ENCODE measurements around the gene ZNF678. TPM values are rescaled to one million over a fixed set of nuclear protein-coding genes. Genes with fewer than 3 reads are reported as not detected.
"Not testable (repeated sequence)": the region's sequence is repeated elsewhere in the genome, so short reads cannot be mapped to it uniquely, and the experiment has no call there.

Gene ZNF678
- total and polyA plus RNA-seq, 2 donors from 2014 or later = 1.3 to 10.0 TPM

DNA sequence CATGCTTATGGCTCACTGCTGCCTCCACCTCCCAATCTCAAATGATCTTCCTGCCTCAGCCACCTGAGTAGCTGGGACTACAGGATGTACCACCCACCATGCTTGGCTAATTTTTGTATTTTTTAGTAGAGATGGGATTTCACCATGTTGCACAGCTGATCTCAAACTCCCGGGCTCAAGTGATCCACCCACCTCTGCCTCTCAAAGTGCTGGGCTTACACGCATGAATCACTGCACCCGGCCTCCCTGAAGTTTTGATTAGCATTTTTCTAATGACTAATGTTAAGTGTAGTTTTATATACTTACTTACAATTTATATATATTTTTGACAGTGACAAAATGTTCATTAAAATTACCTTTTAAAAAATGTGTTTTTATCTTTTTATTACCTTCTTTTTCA lies 41.1 kb downstream of the ZNF678 start:
- no peak overlapping the region for H3K27ac ChIP-seq (ENCODE audit: low read depth in 2 of 2, low read length in 2 of 2)
- intact Hi-C loops (cut with DNase I) = no loop called here
- H3K4me1 ChIP-seq (ENCODE audit: control insufficient read depth in 2 of 3, insufficient read depth in 2 of 3, low read depth in 1 of 3, low read length in 3 of 3) = no peaks in the 10 kb centered on the region
- H3K36me3 ChIP-seq (ENCODE audit: control insufficient read depth in 2 of 3, insufficient read depth in 3 of 3, low read length in 3 of 3) = no peaks in the 10 kb centered on the region
- no peak overlapping the region for H3K9ac ChIP-seq (ENCODE audit: low read length in 3 of 3)
- DNase-seq (no peak), FAIRE-seq (no peak)
- no peak overlapping the region for H3K4me3 ChIP-seq (ENCODE audit: low read length in 3 of 3)
- H3K27me3 ChIP-seq (ENCODE audit: control insufficient read depth, insufficient read depth, low read length) = no peaks in the 10 kb centered on the region
- TF ChIP-seq, protein P1, sequence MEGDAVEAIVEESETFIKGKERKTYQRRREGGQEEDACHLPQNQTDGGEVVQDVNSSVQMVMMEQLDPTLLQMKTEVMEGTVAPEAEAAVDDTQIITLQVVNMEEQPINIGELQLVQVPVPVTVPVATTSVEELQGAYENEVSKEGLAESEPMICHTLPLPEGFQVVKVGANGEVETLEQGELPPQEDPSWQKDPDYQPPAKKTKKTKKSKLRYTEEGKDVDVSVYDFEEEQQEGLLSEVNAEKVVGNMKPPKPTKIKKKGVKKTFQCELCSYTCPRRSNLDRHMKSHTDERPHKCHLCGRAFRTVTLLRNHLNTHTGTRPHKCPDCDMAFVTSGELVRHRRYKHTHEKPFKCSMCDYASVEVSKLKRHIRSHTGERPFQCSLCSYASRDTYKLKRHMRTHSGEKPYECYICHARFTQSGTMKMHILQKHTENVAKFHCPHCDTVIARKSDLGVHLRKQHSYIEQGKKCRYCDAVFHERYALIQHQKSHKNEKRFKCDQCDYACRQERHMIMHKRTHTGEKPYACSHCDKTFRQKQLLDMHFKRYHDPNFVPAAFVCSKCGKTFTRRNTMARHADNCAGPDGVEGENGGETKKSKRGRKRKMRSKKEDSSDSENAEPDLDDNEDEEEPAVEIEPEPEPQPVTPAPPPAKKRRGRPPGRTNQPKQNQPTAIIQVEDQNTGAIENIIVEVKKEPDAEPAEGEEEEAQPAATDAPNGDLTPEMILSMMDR (IDR thresholded peaks at IDR 0.05; ENCODE audit: borderline replicate concordance, extremely low read depth, insufficient read depth) = no peak
- peaks cover 0 to 2% (median 0%) of the 10 kb centered on the region in 3 donors for H3K9me3 ChIP-seq (ENCODE audit: control insufficient read depth in 2 of 3, insufficient read depth in 1 of 3, low read length in 3 of 3)

DNA sequence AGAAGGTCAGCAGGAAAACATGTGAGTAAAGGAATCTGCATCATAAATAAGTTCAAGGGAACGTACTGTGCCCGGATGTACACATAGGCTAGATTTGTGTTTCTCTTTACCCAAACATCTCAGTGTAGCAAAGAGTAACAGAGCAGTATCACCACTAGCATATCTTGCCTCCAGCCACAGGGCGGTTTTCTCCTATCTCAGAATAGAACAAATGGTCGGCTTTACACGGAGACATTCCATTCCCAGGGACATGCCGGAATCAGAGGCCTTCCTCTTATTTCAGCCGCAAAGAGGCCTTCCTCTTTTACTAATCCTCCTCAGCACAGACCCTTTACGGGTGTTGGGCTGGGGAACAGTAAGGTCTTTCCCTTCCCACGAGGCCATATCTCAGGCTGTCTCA lies 42.9 kb downstream of the ZNF678 start:
- DNase-seq; intact Hi-C loops (cut with DNase I); H3K4me1 ChIP-seq (ENCODE audit: control insufficient read depth in 2 of 3, insufficient read depth in 2 of 3, low read depth in 1 of 3, low read length in 3 of 3); H3K9me3 ChIP-seq (ENCODE audit: control insufficient read depth in 2 of 3, insufficient read depth in 1 of 3, low read length in 3 of 3); H3K36me3 ChIP-seq (ENCODE audit: control insufficient read depth in 2 of 3, insufficient read depth in 3 of 3, low read length in 3 of 3); FAIRE-seq; H3K4me3 ChIP-seq (ENCODE audit: low read length in 3 of 3); H3K27ac ChIP-seq (ENCODE audit: low read depth in 2 of 2, low read length in 2 of 2); H3K27me3 ChIP-seq (ENCODE audit: control insufficient read depth, insufficient read depth, low read length); H3K9ac ChIP-seq (ENCODE audit: low read length in 3 of 3): not testable (repeated sequence)

DNA sequence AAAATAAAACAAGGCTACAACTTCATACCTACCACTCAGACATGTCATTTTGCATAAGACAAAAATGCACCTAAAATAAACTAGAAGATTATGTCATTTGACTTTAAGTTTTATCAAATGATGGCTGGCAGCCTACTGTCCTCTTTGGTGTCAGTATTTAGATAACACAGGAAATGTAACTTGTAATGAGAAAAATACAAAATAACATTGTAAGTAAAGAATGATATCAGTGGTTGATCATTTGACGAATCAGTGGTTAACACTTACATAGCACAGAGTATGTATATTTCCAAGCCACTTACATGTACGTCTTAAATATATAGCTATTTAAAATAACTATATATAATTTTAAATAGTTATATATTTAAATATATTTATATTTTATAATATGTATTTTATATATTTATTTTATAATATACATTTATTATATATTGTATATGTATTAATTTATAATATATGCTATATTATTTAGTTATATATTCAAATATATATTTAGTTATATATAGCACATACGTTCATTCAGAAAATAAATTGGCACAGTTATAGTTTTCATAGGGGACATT lies 44.1 kb downstream of the ZNF678 start:
- peaks cover 2 to 6% (median 3%) of the 10 kb centered on the region in 3 donors for H3K9me3 ChIP-seq (ENCODE audit: control insufficient read depth in 2 of 3, insufficient read depth in 1 of 3, low read length in 3 of 3)
- TF ChIP-seq, protein P1 (IDR thresholded peaks at IDR 0.05; ENCODE audit: borderline replicate concordance, extremely low read depth, insufficient read depth) = no peak
- no peak overlapping the region for H3K9ac ChIP-seq (ENCODE audit: low read length in 3 of 3)
- FAIRE-seq (peak; percentile 96), DNase-seq (no peak)
- no peaks in the 10 kb centered on the region for H3K27me3 ChIP-seq (ENCODE audit: control insufficient read depth, insufficient read depth, low read length)
- no peak overlapping the region for H3K27ac ChIP-seq (ENCODE audit: low read depth in 2 of 2, low read length in 2 of 2)
- no peak overlapping the region for H3K4me3 ChIP-seq (ENCODE audit: low read length in 3 of 3)
- intact Hi-C loops (cut with DNase I) = no loop called here
- no peaks in the 10 kb centered on the region for H3K4me1 ChIP-seq (ENCODE audit: control insufficient read depth in 2 of 3, insufficient read depth in 2 of 3, low read depth in 1 of 3, low read length in 3 of 3)
- peaks cover 0 to 4% (median 0%) of the 10 kb centered on the region in 3 donors for H3K36me3 ChIP-seq (ENCODE audit: control insufficient read depth in 2 of 3, insufficient read depth in 3 of 3, low read length in 3 of 3)

DNA sequence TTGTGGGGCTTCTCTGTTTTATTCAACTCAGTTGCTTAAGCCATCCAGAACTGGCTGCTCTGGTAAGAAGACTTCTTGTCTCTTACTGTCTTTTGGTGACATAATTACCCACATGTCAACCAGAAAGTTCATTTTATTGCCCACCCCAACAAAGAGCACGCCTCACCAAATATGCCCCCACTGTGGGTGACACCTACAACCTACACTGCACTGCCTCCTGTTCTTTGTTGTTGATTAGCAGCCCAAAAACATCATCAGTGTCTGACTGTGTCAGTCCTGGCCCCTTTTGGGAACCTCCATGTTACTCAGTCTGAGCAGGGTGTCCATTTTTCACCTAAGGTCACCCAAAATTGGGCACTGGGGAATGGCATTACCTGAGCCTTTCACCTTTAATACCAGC lies 49.3 kb downstream of the ZNF678 start:
- no peak for FAIRE-seq
- Histone ChIP-seq H3K27ac (ENCODE audit: low read depth in 2 of 2, low read length in 2 of 2) (no peak overlapping the region), H3K36me3 (ENCODE audit: control insufficient read depth in 2 of 3, insufficient read depth in 3 of 3, low read length in 3 of 3) (peaks cover 0 to 4% (median 3%) of the 10 kb centered on the region in 3 donors), H3K27me3 (ENCODE audit: control insufficient read depth, insufficient read depth, low read length) (no peaks in the 10 kb centered on the region), H3K4me3 (ENCODE audit: low read length in 3 of 3) (no peak overlapping the region), H3K4me1 (ENCODE audit: control insufficient read depth in 2 of 3, insufficient read depth in 2 of 3, low read depth in 1 of 3, low read length in 3 of 3) (no peaks in the 10 kb centered on the region), H3K9me3 (ENCODE audit: control insufficient read depth in 2 of 3, insufficient read depth in 1 of 3, low read length in 3 of 3) (peaks cover 3 to 7% (median 6%) of the 10 kb centered on the region in 3 donors), H3K9ac (ENCODE audit: low read length in 3 of 3) (no peak overlapping the region)
- intact Hi-C loops (cut with DNase I) = no loop called here
- TF ChIP-seq, protein P1 (IDR thresholded peaks at IDR 0.05; ENCODE audit: borderline replicate concordance, extremely low read depth, insufficient read depth) = no peak
- DNase-seq = no peak
